GM04503 (cell line): Measurements from ENCODE around the gene EFCC1.

Source experiments
- DNase-seq: peaks from one replicate; pipeline ENCODE4 v3.0.0-alpha.2; 2012; ENCODE audit warnings: low read depth

EFCC1 gene

GRCh38 chr3:129032716-129033115, 31.6 kb downstream of the EFCC1 start:
- no peak for DNase-seq

GRCh38 chr3:129033151-129033550, 32.0 kb downstream of the EFCC1 start:
- DNase-seq = no peak

GRCh38 chr3:129033633-129034321, 32.7 kb downstream of the EFCC1 start:
- DNase-seq = no peak

GRCh38 chr3:129034642-129035041, 33.5 kb downstream of the EFCC1 start:
- DNase-seq = no peak

GRCh38 chr3:129035360-129036221, 34.5 kb downstream of the EFCC1 start:
- no peak for DNase-seq

GRCh38 chr3:129036222-129037092, 35.4 kb downstream of the EFCC1 start:
- no peak for DNase-seq

GRCh38 chr3:129037093-129037419, 36.0 kb downstream of the EFCC1 start:
- no peak for DNase-seq

- DNase-seq = no peak
Measured at GRCh38 chr3:129038121-129038855, 37.2 kb downstream of the EFCC1 start.

- DNase-seq = no peak
Measured at GRCh38 chr3:129039271-129040038, 38.4 kb downstream of the EFCC1 start.

- no peak for DNase-seq
Measured at GRCh38 chr3:129040039-129040336, 38.9 kb downstream of the EFCC1 start.

- DNase-seq = no peak
Measured at GRCh38 chr3:129040579-129041300, 39.6 kb downstream of the EFCC1 start.

- no peak for DNase-seq
Measured at GRCh38 chr3:129045675-129046036, 44.6 kb downstream of the EFCC1 start.

GRCh38 chr3:129046037-129046731, 45.1 kb downstream of the EFCC1 start:
- DNase-seq = no peak

- no peak for DNase-seq
Measured at GRCh38 chr3:129046732-129047552, 45.8 kb downstream of the EFCC1 start.

- DNase-seq = no peak
Measured at GRCh38 chr3:129047553-129047839, 46.4 kb downstream of the EFCC1 start.

- no peak for DNase-seq
Measured at GRCh38 chr3:129050556-129051295, 49.6 kb downstream of the EFCC1 start.

- DNase-seq = no peak
Measured at GRCh38 chr3:129051871-129052340, 50.8 kb downstream of the EFCC1 start.

- no peak for DNase-seq
Measured at GRCh38 chr3:129052675-129053074, 51.6 kb downstream of the EFCC1 start.
